ENCODE results near the gene CYP2D6.
"Not testable (repeated sequence)": the region's sequence is repeated elsewhere in the genome, so short reads cannot be mapped to it uniquely, and the experiment has no call there.

Gene CYP2D6

DNA sequence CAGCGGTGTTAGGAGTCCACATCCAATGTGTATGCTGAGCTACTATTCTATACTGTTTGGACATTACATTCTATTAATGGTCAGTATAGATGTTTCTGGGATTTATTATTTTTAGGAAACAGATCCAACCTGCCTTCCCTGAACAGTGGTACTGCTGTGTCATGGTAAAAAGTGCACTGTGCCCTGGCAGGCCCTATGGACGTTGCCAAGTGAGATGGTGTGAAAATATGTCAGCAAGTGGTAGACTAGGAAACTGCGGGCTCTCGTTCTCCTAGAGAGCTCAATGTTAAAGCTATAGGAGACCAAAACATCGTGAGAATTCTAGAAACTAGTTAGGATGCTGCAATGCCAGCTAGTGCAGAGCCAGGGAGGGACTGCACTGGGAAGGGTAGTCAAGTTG, 26.0 kb upstream of the CYP2D6 start:
- no peak for DNase-seq

DNA sequence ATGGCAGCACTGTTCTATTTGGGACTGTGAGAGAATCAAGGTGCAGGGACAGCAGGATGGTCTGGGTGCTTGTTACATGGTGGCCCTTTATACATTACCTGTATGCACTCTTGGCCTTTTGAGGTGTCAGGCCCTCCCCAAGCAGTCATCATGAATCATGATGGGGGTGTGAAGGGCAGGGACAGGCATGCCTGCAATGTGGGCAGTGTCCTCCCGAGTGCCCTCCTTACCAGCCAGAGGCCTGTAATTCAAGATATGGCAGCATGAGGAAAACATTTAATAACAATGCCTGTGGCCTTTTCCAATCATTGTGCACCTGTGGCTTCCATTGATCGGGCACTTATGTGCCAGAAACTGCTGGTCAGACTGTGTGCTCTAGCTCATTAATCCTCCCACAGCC, 25.5 kb upstream of the CYP2D6 start:
- DNase-seq: no peak

DNA sequence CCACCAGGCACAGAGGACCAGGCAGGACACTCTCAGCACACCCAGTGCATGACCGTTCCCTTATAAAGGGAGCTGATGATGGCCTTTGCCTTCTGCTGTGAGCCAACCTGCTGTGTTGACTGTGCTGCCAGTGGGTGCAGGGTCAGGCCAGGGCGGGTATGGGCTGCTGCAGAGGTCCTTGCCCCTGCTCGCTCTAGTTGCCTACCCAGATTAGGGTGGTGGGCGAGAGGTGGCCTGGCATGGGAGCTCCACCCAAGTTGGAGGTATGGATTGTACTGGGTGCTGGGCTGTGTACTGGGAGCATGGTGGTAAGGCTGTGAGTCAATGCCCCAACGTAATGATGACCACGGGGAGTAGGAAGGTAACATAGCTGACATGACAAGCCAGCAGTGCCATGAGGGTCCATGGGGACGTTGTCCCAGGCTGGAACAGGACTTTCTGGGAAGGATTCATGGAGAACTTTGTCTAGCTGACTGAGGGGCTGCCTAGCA, 24.5 kb upstream of the CYP2D6 start:
- no peak for DNase-seq

DNA sequence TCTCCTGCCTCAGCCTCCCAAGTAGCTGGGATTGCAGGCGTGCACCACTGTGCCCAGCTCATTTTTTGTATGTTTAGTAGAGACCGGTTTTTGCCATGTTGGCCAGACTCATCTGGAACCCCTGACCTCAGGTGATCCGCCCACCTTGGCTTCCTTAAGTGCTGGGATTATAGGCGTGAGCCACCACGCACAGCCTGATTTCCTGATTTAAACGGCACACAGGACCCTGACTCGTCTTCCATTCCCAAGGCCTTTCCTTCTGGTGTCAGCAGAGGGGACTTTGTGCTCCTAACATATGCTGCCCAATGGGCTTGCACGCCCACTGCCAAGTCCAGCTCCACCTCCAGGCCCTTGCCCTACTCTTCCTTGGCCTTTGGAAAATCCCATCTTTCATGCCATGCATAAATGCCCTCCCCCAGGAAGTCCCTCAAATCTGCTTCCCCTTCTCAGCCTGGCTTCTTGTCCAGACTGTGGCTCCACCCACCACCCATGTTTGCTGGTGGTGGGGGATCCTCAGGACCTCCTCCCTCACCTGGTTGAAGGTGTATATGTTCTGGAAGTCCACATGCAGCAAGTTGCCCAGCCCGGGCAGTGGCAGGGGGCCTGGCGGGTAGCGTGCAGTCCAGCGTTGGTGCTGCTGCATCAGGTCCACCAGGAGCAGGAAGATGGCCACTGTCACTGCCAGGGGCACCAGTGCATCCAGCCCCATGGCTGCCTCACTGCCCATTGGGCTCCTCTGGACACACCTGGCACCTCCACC, 23.9 kb upstream of the CYP2D6 start:
- DNase-seq: no peak

DNA sequence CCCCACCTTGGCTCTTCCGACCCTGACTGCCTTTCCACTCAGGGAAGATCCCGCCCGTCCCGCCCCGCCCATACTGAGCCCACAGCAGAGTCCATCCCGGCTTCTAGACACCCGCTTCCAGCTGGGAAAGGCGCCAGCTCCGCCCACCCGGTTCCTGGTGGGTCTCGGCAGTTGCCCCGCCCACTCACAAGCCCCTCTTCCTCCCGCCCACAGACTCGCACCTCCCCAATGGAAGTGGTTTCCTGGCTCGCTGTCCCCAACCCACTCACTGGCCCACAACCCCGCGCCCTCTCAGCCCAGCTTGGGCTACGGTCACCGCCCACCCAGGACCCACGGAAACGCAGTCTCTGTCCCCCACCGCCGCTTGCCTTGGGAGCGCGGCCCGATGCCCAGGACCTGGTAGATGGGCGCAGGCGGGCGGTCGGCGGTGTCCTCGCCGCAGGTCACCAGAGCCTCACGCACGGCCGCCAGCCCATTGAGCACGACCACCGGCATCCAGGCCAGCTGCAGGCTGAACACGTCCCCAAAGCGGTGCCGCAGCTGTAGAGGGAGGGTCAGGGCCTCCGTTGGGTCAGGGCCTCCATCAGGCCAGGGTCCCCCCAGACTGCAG, 22.2 kb upstream of the CYP2D6 start:
- DNase-seq: no peak

DNA sequence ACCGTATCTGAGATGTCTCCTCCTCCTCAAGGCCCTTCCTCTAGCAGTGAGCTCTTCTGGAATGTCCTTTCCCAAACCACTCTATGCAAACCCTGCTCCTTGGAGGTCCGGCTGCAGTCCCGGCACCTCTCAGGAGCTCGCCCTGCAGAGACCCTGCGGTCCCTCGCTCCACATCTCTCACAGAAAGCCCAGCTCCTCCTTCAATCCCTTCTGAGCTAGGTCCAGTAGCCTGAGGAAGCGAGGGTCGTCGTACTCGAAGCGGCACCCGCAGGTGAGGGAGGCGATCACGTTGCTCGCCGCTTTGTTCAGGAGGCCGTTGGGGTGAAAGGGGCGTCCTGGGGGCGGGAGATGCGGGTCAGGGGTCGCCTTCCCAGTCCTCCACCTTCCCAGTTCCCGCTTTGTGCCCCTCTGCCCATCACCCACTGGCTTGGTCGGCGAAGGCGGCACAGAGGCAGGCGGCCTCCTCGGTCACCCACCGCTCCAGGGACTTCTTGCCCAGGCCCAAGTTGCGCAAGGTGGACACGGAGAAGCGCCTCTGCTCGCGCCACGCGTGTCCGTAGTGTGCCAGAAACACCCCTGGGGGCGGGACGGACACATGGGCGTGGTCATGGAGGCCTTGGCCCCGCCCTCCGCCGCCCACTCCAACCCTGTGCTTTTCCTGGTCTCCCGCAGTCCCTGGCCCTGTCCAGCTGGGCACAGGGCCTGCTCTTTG, 21.5 kb upstream of the CYP2D6 start:
- no peak for DNase-seq

DNA sequence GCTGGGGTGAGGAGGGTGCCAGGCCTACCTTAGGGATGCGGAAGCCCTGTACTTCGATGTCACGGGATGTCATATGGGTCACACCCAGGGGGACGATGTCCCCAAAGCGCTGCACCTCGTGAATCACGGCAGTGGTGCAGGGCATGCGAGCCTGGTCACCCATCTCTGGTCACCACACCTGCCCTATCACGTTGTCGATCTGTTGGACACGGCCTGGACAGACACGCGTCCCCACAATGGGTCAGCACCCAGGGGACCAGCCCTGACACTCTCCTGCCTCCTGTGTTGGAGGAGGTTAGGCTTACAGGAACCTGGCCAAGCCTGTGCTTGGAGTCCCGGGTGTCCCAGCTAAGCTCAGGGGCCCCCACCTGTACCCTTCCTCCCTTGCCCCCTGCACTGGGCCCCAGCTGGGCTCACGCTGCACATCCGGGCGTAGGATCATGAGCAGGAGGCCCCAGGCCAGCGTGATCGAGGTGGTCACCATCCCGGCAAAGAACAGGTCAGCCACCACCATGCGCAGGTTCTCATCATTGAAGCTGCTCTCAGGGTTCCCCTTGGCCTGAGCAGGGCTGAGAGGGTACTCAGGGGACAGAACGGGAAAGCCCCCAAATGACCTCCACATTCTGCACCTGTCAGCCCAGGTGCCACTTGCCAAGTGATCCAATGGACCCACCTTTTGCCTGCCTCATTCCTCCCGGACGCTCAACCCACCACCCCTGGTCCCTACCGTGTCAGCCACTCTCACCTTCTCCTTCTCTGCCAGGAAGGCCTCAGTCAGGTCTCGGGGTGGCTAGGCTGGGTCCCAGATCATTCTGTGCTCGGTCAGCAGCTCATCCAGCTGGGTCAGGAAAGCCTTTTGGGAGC, 20.3 kb upstream of the CYP2D6 start:
- DNase-seq: no peak

DNA sequence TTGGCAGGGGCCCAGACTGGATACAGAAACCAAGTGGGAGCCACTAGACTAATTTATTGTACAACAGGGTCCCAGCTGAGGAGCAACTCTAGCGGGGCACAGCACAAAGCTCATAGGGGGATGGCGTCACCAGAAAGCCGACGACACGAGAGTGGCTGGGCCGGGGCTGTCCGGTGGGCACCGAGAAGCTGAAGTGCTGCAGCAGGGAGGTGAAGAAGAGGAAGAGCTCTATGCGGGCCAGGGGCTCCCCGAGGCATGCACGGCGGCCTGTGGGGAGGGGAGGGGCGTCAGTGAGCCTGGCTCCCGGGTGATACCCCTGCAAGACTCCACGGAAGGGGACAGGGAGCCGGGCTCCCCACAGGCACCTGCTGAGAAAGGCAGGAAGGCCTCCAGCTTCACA, 19.2 kb upstream of the CYP2D6 start:
- DNase-seq: not testable (repeated sequence)

DNA sequence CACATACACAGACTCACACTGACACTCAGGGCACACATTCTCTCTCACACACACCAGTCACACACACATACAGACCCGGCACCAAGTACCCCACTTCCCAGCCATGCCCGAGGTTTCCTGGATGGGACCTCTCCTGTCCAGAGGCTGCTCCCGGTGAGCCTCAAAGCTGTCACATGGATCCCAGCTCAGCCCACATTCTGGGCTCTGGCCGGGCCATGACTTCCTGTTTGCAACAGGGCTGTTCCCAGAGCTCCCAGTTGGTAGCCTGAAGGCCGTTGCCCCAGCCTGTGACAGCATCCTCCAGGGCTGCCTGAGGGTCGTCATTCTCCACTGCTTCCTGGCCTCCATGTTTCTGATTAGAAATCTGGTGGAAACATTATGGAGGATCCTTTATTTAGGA, 14.6 kb upstream of the CYP2D6 start:
- no peak for DNase-seq

DNA sequence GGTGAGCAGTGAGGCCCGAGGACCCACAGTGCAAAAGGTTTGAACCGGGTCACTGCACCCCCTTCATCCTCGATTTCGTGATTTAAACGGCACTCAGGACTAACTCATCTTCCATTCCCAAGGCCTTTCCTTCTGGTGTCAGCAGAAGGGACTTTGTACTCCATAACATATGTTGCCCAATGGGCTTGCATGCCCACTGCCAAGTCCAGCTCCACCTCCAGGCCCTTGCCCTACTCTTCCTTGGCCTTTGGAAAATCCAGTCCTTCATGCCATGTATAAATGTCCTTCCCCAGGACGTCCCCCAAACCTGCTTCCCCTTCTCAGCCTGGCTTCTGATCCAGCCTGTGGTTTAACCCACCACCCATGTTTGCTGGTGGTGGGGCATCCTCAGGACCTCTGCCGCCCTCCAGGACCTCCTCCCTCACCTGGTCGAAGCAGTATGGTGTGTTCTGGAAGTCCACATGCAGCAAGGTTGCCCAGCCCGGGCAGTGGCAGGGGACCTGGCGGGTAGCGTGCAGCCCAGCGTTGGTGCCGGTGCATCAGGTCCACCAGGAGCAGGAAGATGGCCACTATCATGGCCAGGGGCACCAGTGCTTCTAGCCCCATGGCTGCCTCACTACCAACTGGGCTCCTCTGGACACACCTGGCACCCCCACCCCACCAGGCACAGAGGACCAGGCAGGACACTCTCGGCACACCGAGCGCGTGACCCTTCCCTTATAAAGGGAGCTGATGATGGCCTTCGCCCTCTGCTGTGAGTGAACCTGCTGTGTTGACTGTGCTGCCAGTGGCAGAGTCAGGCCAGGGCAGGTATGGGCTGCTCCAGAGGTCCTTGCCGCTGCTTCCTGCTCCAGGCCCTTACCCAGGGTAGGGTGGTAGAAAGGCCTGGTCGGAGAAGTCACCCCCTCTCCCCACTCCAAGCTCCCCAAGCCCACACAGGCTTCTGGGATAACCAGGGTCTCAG, 13.5 kb upstream of the CYP2D6 start:
- DNase-seq: not testable (repeated sequence)

DNA sequence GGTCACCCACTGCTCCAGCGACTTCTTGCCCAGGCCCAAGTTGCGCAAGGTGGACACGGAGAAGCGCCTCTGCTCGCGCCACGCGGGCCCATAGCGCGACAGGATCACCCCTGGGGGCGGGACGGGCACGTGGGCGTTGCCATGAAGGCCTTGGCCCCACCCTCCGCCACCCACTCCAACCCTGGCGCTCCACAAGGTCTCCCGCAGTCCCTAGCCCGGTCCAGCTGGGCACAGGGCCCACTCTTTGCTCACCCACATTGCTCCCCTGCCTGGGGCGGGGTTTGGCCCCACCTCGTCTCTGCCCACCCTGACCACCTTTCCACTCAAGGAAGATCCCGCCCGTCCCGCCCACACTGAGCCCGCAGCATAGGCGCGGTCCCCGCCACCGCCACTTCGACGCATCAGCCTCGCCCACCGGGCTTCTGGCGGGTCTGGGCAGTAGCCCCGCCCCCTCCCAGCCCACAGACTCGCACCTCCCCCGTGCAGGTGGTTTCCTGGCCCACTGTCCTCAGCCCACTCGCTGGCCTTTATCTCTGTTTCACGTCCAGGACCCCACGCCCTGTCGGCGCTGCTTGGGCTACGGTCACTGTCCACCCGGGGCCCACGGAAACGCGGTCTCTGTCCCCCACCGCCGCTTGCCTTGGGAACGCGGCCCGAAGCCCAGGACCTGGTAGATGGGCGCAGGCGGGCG, 12.3 kb upstream of the CYP2D6 start:
- no peak for DNase-seq

DNA sequence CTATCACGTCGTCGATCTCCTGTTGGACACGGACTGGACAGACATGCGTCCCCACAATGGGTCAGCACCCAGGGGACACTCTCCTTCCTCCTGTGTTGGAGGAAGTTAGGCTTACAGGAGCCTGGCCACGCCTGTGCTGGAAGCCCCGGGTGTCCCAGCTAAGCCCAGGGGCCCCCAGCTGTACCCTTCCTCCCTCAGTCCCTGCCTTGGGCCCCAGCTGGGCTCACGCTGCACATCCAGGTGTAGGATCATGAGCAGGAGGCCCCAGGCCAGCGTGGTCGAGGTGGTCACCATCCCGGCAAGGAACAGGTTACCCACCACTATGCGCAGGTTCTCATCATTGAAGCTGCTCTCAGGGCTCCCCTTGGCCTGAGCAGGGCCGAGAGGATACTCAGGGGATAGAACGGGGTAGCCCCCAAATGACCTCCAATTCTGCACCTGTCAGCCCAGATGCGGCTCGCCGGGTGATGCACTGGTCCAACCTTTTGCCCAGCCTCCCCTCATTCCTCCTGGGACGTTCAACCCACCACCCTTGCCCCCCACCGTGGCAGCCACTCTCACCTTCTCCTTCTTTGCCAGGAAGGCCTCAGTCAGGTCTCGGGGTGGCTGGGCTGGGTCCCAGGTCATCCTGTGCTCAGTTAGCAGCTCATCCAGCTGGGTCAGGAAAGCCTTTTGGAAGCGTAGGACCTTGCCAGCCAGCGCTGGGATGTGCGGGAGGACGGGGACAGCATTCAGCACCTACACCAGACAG, 10.9 kb upstream of the CYP2D6 start:
- DNase-seq: not testable (repeated sequence)

DNA sequence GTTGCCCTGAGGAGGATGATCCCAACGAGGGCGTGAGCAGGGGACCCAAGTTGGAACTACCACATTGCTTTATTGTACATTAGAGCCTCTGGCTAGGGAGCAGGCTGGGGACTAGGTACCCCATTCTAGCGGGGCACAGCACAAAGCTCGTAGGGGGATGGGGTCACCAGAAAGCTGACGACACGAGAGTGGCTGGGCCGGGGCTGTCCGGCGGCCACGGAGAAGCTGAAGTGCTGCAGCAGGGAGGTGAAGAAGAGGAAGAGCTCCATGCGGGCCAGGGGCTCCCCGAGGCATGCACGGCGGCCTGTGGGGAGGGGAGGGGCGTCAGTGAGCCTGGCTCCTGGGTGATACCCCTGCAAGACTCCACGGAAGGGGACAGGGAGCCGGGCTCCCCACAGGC, 9.5 kb upstream of the CYP2D6 start:
- not testable (repeated sequence) for DNase-seq

DNA sequence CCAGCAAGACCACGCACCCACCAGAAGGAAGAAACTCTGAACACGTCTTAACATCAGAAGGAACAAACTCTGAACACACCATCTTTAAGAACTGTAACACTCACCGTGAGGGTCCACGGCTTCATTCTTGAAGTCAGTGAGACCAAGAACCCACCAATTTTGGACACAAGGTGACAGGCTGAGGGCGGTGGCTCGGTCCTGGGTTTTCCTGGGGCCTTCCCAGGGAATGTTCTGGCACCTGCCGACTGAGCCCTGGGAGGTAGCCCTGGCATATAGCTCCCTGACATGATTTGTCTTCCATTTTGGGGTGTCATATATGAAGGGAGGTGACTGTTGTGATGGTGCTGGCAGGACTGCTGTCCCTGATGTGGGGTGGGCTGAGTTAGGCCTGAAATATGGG, 8.9 kb upstream of the CYP2D6 start:
- DNase-seq: not testable (repeated sequence)

DNA sequence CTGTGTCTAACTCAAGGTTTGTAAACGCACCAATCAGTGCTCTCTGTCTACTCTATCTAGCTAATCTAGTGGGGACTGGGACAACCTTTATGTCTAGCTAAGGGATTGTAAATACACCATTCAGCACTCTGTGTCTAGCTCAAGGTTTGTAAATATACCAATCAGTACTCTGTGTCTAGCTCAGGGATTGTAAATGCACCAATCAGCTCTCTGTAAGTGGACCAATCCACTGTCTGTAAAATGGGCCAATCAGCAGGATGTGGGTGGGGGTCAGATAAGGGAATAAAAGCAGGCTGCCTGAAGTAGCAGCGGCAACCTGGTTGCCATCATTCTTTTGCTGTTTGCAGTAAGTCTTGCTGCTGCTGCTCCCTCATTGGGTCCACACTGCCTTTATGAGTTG, 8.4 kb upstream of the CYP2D6 start:
- no peak for DNase-seq

DNA sequence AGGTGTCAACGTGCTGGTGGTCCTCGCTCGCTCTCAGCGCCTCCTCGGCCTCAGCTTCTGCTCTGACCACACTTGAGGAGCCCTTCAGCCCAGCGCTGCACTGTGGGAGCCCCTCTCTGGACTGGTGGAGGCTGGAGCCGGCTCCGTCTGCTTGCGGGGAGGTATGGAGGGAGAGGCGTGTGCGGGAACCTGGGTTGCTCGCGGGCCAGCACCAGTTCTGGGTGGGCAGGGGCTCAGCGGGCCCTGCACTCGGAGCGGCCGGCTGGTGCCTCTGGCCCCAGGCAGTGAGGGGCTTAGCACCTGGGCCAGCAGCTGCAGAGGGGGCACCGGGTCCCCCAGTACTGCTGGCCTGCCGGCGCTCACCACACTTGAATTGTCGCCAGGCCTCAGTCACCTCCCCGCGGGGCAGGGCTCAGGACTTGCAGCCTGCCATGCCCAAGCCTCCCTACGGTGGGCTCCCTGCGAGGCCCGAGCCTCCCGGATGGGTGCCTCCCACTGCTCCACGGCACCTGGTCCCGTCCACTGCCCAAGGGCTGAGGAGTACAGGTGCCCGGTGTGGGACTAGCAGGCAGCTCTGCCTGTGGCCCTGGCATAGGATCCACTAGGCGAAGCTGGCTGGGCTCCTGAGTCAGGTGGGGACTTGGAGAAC, 7.6 kb upstream of the CYP2D6 start:
- DNase-seq: peak; percentile 50

DNA sequence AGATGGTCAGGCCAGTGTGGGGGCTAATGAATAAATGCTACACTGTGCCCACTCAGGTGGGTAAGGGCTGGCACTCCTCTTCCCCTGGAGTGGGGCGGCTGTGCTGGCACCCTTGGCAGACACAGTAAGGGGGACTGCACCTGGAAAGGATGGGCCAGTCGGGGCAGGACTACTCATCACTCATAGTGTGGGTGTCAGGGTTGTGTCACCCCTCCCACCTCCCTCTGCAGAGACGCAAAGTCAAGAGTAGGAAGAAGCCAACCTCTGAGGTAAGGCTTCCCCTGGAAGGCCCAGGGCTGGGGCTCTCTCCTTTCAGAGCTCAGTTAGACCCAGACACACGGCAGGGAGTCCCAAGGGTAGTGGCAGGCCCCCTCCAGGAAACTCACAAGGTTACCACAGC, 5.1 kb upstream of the CYP2D6 start:
- DNase-seq: not testable (repeated sequence)

DNA sequence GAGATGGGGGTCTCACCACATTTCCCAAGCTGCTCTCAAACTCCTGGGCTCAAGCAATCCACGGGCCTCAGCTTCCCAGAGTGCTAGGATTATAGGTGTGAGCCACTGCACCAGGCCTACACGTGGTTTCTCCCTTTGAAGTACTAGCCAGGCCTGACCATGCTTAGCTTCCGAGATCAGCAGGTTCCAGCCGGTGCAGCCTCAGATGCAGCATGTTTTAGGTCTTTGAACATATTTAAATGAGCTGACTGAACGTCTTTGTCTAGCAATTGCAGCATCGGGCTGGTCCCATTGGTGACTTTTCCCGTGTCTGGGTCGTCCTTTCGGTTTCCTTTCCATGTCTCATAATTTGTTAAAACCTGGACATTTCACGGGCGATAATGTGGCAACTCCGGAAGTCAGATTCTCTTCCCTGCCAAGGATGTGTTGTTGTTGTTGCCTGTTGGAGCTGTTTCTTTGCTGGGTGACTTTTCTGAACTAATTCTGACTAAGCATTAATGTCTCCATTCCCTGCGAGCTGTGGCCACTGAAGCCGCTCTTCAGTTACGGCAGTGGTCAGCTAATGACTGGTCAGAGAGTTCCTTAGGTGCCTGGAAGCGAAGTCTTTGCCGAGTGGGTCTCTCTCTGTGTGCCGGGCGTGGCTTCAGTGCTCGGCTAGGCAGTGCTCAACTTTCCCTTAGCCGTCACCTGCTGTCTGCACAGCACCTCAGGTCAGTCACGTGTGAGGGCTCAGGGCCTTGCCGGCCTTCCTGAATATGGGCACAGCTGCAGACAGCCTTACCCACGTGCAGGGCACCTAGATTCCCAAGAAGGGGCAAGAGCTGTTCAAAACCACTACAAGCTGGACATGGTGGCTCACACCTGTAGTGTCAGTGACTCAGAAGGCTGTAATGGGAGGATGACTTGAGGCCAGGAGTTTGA, 3.8 kb upstream of the CYP2D6 start:
- no peak for DNase-seq

DNA sequence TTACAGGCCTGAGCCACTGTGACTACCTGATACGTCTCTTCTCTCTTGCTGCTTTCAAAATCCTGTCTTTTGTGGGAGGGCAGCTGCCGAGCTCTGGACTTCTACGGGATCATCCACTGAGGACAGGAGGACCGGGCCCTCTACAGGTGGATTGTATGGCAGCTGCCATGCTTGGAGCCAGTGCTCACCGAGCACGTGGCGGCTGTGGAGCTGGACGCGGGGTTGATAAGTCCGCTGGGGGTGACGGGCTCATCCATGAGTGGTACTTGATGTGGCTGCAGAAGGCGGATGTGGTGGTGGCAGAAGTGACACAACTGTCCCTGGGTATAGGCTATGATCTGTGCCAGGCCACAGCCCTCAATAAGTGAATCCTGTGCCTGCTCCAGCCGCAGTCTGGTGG, 1.8 kb upstream of the CYP2D6 start:
- no peak for DNase-seq

All from activated effector memory CD4-positive, alpha-beta T cell treated with anti-CD3 and anti-CD28 coated beads, Interleukin-2, amount 50 U/mL, for 16 hours (primary cell).